Right lobe of liver (tissue), 6 donors: Measurements from ENCODE around the gene OPRL1. TPM values are rescaled to one million over a fixed set of nuclear protein-coding genes. Genes with fewer than 3 reads are reported as not detected.
A peak's percentile ranks its signal among the peaks of the same experiment; 100 is the strongest.

Source experiments
- ATAC-seq, 4 donors: fragments of 200-7000 bp; cut with Tn5 transposase; one replicate each; pipeline ENCODE4 v1.9.1; 2020; ENCODE audit warnings: mild to moderate bottlenecking in 4 of 4, moderate library complexity in 4 of 4
- DNase-seq, 3 donors: peaks; one replicate each; pipeline ENCODE4 v3.0.0-alpha.2; 2020
- H3K27ac ChIP-seq, 3 donors: fragments of 200-600 bp; one replicate each; pipeline ENCODE4 v1.8.0; 2022
- H3K27me3 ChIP-seq, 2 donors: fragments of 200-600 bp; one replicate each; pipeline ENCODE4 v1.8.0; 2022
- H3K36me3 ChIP-seq, 4 donors: fragments of 200-600 bp; sonication (generic) in 1 of 4; one replicate each; pipeline versions ENCODE4 v1.5.1 to v1.8.0; 2017 to 2022; ENCODE audit warnings: control low read depth in 1 of 4
- H3K4me1 ChIP-seq, 4 donors: fragments of 200-600 bp; sonication (generic) in 1 of 4; one replicate each; pipeline versions ENCODE4 v1.5.1 to v1.8.0; 2017 to 2022; ENCODE audit warnings: control low read depth in 1 of 4
- H3K4me3 ChIP-seq, 3 donors: fragments of 200-600 bp; one replicate each; pipeline ENCODE4 v1.8.0; 2022
- H3K9me3 ChIP-seq, 4 donors: fragments of 200-600 bp; sonication (generic) in 1 of 4; one replicate each; pipeline versions ENCODE4 v1.5.1 to v1.8.0; 2017 to 2022; ENCODE audit warnings: control low read depth in 1 of 4
- POLR2A ChIP-seq: fragments of 450-650 bp; IDR thresholded peaks from one replicate; pipeline ENCODE4 v1.6.1; 2017; ENCODE audit warnings: antibody characterized with exemption, mild to moderate bottlenecking
- WGBS: methylation state at CpG from one replicate; pipeline ENCODE4 v1.1.6; 2018; ENCODE audit warnings: low coverage, low lambda C conversion rate; ENCODE audit not compliant: insufficient coverage; ENCODE audit errors: missing lambda C conversion rate; 5-methylcytosine and 5-hydroxymethylcytosine counted together
- intact Hi-C, 2 donors: fragments of 100-400 bp; cut with DNase I; formaldehyde crosslinking; loops; one replicate each; pipeline versions ENCODE4 v1.11.2 to v1.14.1; 2022
- total RNA-seq, 6 experiments: library from RNA; depleted of rRNA in 2 of 6; stranded (reverse); fragments of >200 nt in 2 of 6; fragmentation: NEBNext Ultra II Directional in 3 of 6; extraction: Animal tissue kit (Norgen Biotek cat#: 25700) in 3 of 6; gene quantifications; one replicate each; pipeline versions ENCODE4 v1.1.0 to v1.2.4, GENCODE V29; 2016 to 2023
- TF ChIP-seq, protein P1 (sequence below), 4 donors: fragments of 200-600 bp in 3 of 4; fragments of 450-650 bp in 1 of 4; IDR thresholded peaks; one replicate each; pipeline versions ENCODE4 v1.5.1 to v1.8.0; 2016 to 2022; ENCODE audit warnings: antibody characterized with exemption in 4 of 4, mild to moderate bottlenecking in 2 of 4
- donor health status: DM: no; HTN: yes; CAD: no.
- donor health status: DM: no; HTN: no; CAD: no.
- donor health status: DM: no; HTN: no; CAD: no.
- donor health status: DM: no; HTN: yes; CAD: no.
- donor health status: DM: no; HTN: yes; CAD: no.

Gene OPRL1
- total RNA-seq, 6 experiments from 2014 or later: 0.13 to 0.32 (median 0.25) TPM; not detected in 1

DNA sequence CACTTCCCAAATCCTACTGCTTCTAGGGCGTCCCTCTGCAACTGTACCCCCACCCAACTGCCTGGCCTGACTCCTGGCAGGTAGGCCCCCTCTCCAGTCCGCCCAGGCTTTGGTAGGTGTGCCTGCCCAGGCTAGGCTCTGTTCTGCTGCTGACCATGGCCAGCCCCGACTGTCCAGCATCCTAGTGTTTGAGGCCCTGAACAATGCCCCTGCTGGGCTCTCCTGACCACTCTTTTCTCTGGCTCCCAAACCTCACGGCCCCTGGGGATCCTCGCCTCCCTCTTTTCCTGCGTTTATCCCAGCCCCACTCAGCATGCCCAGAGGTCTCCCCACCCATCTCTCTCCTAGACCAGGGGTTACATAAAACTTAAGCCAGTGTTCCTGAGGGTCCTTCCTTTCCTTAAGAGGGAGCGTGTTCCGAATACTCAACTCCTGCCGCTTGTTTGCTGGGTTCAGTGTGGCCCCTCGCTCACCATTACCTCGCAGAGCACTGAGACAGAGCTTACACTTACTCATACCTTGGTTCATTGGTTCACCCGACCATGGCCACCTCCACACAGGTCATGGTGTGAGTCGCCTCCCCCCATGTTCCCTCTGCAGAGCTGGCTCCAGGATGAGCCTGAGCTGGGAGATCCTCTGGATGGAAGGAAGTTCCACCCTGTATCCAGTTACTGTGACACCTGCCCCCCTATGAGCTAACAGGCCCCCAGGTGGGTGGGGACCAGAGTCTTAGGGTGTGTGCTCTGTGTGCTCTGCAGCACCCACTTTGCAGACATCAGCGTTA is 63.3 kb downstream of the OPRL1 start:
- Histone ChIP-seq H3K4me1 (no peaks in the 10 kb centered on the region), H3K27me3 (no peaks in the 10 kb centered on the region), H3K27ac (no peak overlapping the region), H3K36me3 (no peaks in the 10 kb centered on the region), H3K4me3 (no peak overlapping the region), H3K9me3 (no peaks in the 10 kb centered on the region)
- DNase-seq (peak in 1 of 3 donors; percentile 33), ATAC-seq (no peak)
- TF ChIP-seq, protein P1, sequence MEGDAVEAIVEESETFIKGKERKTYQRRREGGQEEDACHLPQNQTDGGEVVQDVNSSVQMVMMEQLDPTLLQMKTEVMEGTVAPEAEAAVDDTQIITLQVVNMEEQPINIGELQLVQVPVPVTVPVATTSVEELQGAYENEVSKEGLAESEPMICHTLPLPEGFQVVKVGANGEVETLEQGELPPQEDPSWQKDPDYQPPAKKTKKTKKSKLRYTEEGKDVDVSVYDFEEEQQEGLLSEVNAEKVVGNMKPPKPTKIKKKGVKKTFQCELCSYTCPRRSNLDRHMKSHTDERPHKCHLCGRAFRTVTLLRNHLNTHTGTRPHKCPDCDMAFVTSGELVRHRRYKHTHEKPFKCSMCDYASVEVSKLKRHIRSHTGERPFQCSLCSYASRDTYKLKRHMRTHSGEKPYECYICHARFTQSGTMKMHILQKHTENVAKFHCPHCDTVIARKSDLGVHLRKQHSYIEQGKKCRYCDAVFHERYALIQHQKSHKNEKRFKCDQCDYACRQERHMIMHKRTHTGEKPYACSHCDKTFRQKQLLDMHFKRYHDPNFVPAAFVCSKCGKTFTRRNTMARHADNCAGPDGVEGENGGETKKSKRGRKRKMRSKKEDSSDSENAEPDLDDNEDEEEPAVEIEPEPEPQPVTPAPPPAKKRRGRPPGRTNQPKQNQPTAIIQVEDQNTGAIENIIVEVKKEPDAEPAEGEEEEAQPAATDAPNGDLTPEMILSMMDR (IDR thresholded peaks at IDR 0.05): no peak
- TF ChIP-seq POLR2A: no peak
- intact Hi-C loops: no loop called here
- WGBS: 63% methylated on average over 11 of the region's 14 CpGs

DNA sequence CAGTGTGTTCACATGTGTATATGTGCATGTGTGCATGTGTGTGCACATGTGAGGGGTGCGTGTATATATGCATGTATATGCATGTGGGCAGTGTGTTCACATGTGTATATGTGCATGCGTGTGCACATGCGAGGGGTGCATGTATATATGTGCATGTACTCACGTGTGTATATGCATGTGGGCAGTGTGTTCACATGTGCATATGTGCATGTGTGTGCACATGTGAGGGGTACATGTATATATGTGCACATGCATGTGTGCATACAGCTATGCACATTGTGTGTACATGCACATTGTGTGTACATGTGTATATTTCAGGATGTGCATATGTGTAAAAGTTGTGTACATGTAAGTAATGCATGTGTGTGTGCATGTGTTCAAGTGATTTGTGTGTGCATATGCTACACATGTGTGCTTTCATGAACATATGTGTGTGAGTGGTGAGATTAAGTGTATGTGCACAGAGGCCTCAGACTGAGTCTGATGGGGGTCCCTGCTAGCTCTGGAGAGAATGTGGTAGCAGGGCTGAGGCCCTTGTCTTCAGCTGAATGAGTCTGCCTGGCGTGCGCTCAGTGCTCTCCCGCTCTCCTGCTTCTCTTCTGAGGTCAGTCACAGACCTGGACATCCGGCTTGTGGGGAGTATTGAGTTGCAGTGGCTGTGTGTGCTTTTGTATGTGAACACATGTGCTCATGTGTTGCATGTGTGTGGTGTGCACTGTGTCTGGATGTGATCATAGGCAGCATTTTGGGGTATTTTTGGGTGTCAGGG is 64.4 kb downstream of the OPRL1 start:
- Histone ChIP-seq H3K4me3 (no peak overlapping the region), H3K36me3 (no peaks in the 10 kb centered on the region), H3K27ac (no peak overlapping the region), H3K27me3 (no peaks in the 10 kb centered on the region), H3K4me1 (no peaks in the 10 kb centered on the region), H3K9me3 (no peaks in the 10 kb centered on the region)
- 93% methylated on average over 5 of the region's 8 CpGs for WGBS
- TF ChIP-seq, protein P1 (IDR thresholded peaks at IDR 0.05): no peak
- no peak for TF ChIP-seq POLR2A
- no peak for ATAC-seq
- DNase-seq: peak in 1 of 3 donors; percentile 19
- intact Hi-C loops: no loop called here

DNA sequence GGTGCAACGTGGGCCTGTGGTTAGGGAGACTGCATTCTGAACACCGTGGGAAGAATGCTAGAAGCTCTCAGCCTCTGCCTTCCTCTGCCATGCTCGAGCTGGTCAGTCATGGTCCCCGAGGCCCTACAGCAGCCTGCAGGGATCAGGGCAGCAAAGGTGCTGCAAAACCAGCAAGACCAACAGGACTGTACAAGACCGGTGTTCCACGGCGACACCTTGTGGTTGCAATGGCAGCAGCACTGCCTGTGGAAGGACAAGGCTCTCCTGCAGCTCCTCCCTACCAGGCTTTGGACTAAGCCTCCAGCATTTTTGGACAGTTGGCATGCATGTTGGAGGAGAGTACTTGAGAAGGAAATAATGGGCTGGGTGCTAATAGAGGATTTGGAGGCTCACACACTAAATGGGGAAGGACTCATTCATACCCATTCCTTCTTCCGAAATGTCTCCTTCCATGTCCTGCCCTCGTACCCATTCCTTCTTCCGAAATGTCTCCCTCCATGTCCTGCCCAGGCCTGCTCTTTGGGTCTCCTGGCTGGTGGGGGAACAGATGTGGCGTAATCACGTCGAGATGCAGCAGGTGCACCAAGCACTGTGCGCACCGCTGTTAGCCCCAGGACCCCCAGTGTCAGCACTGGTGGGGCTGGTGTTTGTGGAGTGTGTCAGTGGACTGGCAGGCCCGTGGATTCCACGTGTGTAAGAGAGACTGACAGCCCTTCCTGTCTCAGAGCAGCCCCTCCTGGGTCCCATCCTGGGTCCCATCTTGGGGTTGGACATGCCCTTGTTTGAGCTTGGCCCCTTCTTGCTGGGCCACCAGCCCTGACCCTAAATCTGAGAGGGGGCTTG is 65.8 kb downstream of the OPRL1 start:
- no peak for ATAC-seq
- TF ChIP-seq POLR2A: no peak
- TF ChIP-seq, protein P1 (IDR thresholded peaks at IDR 0.05): no peak
- no peaks in the 10 kb centered on the region for H3K4me1 ChIP-seq
- no peaks in the 10 kb centered on the region for H3K9me3 ChIP-seq
- H3K27me3 ChIP-seq: no peaks in the 10 kb centered on the region
- intact Hi-C loops: no loop called here
- no peak overlapping the region for H3K27ac ChIP-seq
- WGBS: 86% methylated on average over 10 of the region's 17 CpGs
- H3K4me3 ChIP-seq: no peak overlapping the region
- DNase-seq: peak in 2 of 3 donors; percentile 34 to 39
- H3K36me3 ChIP-seq: no peaks in the 10 kb centered on the region

DNA sequence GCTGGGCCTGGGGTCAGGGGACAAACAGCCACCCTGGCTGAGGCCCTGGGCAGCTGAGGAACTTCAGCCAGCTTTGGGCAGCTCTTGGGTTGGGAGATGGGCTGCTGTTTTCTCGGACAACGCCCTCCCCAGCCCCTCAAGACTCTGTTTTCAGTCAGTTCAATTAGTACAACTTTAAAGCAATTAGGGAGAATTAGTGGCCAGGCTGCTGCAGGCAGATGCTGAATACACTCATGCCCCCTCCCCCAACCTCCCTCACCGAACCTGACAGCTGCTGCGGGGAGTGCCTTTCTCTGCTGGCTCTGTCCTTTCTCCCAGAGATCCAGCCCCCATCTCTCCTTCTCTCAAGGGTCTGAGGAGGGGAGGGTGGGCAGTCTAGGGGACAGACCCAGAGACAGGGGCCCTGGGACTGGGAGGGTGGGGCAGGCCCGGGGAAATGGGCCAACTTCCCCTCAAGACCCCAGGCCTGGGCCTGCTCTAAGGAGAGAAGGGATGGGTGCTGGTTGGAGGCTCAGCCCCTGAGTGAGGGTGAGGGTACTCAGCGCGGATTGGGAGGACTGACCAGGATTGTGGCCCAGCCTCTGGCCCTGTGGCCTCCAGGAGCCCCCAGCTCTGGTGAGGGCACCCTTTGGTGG is 66.5 kb downstream of the OPRL1 start:
- Histone ChIP-seq H3K27me3 (no peaks in the 10 kb centered on the region), H3K4me1 (no peaks in the 10 kb centered on the region), H3K4me3 (no peak overlapping the region), H3K36me3 (no peaks in the 10 kb centered on the region), H3K27ac (no peak overlapping the region), H3K9me3 (no peaks in the 10 kb centered on the region)
- intact Hi-C loops: no loop called here
- DNase-seq: peak in 1 of 3 donors; percentile 34
- no peak for ATAC-seq
- 71% methylated on average over 1 of the region's 7 CpGs for WGBS
- TF ChIP-seq, protein P1 (IDR thresholded peaks at IDR 0.05): no peak
- TF ChIP-seq POLR2A: no peak
